ENCODE data around the gene MAPK1IP1L. TPM values are rescaled to one million over a fixed set of nuclear protein-coding genes. Genes with fewer than 3 reads are reported as not detected.
A peak's percentile ranks its signal among the peaks of the same experiment; 100 is the strongest.

The MAPK1IP1L gene
- total and polyA plus RNA-seq, 2 of the 13 experiments (the other 11 are each of a cell fraction or from before 2014, with no cell fraction given) = 27.8 to 68.4 TPM

- TF ChIP-seq TFAP4 (IDR thresholded peaks at IDR 0.05; ENCODE audit: borderline replicate concordance, low read depth) = peak; percentile 62; the same call in 1 of the 2 replicates
- no peak for TF ChIP-seq HMGA1 (CRISPR knock-in tag; conservative IDR thresholded peaks at IDR 0.05)
- TF ChIP-seq XBP1 (CRISPR knock-in tag; IDR thresholded peaks at IDR 0.05) = no peak
- TF ChIP-seq ZFP1 (CRISPR knock-in tag; IDR thresholded peaks at IDR 0.05) = 0 out of 2 replicates have a peak, but pooled peaks have one; percentile 19
- 0 out of 2 replicates have a peak, but pooled peaks have one; percentile 83 for TF ChIP-seq PRDM4 (CRISPR knock-in tag; IDR thresholded peaks at IDR 0.05; ENCODE audit: borderline replicate concordance)
- TF ChIP-seq KLF13 (CRISPR knock-in tag; IDR thresholded peaks at IDR 0.05) = no peak
- TF ChIP-seq MED8 (CRISPR knock-in tag; IDR thresholded peaks at IDR 0.05; ENCODE audit: insufficient replicate concordance) = peak; percentile 85
- peak; percentile 76; the same call in 1 of the 2 replicates for TF ChIP-seq KDM5B (CRISPR knock-in tag; IDR thresholded peaks at IDR 0.05; ENCODE audit: borderline replicate concordance)
- TF ChIP-seq ZBTB7A (CRISPR knock-in tag; IDR thresholded peaks at IDR 0.05) = no peak
- TF ChIP-seq BATF2 (CRISPR knock-in tag; IDR thresholded peaks at IDR 0.05) = no peak
- no peak for TF ChIP-seq PRPF4 (IDR thresholded peaks at IDR 0.05; ENCODE audit: low read depth, low read length, poor library complexity, severe bottlenecking)
- no peak for TF ChIP-seq ZNF879 (CRISPR knock-in tag; IDR thresholded peaks at IDR 0.05)
- TF ChIP-seq KDM5A (IDR thresholded peaks at IDR 0.05; ENCODE audit: borderline replicate concordance, low read length) = no peak
- TF ChIP-seq CCAR2 (optimal IDR thresholded peaks at IDR 0.05; ENCODE audit: low read depth, low read length) = no peak
- peak; percentile 84; the same call in 1 of the 2 replicates for TF ChIP-seq YEATS4 (CRISPR knock-in tag; IDR thresholded peaks at IDR 0.05; ENCODE audit: borderline replicate concordance)
- TF ChIP-seq ZNF343 (CRISPR knock-in tag; IDR thresholded peaks at IDR 0.05) = no peak
- TF ChIP-seq ZBED4 (CRISPR knock-in tag; IDR thresholded peaks at IDR 0.05; ENCODE audit: borderline replicate concordance) = no peak
- no peak for TF ChIP-seq ZNF709 (CRISPR knock-in tag; IDR thresholded peaks at IDR 0.05)
- peak; percentile 48; the same call in 1 of the 2 replicates for TF ChIP-seq POLR2AphosphoS5 (IDR thresholded peaks at IDR 0.05; ENCODE audit: low read depth, low read length)
- no peak for TF ChIP-seq ZNF276 (CRISPR knock-in tag; IDR thresholded peaks at IDR 0.05; ENCODE audit: low read depth)
Observed at GRCh38 chr14:55103005-55103640, 51.7 kb downstream of the MAPK1IP1L start (continued).

Measured in HepG2 (cell line).